Measurements from ENCODE around the gene CERS6.

DNA sequence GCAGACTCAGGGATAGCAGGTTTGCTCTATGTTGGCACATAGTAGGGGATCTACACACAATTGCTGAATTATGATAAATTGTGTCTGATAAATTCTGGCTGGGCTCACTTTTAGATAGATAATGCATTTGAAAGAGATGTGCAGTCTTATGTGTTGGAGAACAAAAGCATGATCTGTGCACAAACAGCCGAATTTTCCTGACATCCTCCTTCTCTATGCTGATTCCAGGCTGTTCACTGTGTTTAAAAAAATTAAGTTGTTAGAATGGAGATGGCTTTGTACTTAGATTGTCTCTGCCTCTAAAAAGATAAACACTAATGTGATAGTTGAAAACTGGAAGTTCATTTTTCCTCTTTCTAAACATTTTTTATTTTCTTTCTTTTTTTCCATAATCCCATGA is 2.1 kb downstream of the CERS6 start:
- TF ChIP-seq, protein P1, sequence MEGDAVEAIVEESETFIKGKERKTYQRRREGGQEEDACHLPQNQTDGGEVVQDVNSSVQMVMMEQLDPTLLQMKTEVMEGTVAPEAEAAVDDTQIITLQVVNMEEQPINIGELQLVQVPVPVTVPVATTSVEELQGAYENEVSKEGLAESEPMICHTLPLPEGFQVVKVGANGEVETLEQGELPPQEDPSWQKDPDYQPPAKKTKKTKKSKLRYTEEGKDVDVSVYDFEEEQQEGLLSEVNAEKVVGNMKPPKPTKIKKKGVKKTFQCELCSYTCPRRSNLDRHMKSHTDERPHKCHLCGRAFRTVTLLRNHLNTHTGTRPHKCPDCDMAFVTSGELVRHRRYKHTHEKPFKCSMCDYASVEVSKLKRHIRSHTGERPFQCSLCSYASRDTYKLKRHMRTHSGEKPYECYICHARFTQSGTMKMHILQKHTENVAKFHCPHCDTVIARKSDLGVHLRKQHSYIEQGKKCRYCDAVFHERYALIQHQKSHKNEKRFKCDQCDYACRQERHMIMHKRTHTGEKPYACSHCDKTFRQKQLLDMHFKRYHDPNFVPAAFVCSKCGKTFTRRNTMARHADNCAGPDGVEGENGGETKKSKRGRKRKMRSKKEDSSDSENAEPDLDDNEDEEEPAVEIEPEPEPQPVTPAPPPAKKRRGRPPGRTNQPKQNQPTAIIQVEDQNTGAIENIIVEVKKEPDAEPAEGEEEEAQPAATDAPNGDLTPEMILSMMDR (IDR thresholded peaks at IDR 0.05), result no peak
- TF ChIP-seq POLR2A (IDR thresholded peaks at IDR 0.05), result no peak
